Activated T-cell treated with anti-CD3 and anti-CD28 coated beads, Interleukin-2, amount 50 U/mL, for 72 hours (primary cell): ENCODE results near the gene PTGDR2. TPM values are rescaled to one million over a fixed set of nuclear protein-coding genes. Genes with fewer than 3 reads are reported as not detected.

Experiments used
- ATAC-seq, 2 donors: fragments of 150-1000 bp; cut with Tn5 transposase; replicated peaks in 1 of 2; 2 replicates each; pipeline ENCODE4 v1.10.0; 2021; ENCODE audit warnings: moderate library complexity in 2 of 2, mild to moderate bottlenecking in 1 of 2
- DNase-seq, 2 donors: peaks; one replicate each; pipeline ENCODE4 v3.0.0; 2021 to 2022; ENCODE audit warnings: mixed read lengths in 1 of 2
- H3K27ac Mint-ChIP-seq: one replicate; pipeline ENCODE4 v1.8.0; 2022; ENCODE audit warnings: mild to moderate bottlenecking, moderate library complexity, mixed read lengths
- H3K27me3 Mint-ChIP-seq: one replicate; pipeline ENCODE4 v1.8.0; 2022; ENCODE audit warnings: low read depth, mixed read lengths
- H3K36me3 Mint-ChIP-seq, 2 donors: one replicate each; pipeline ENCODE4 v1.8.0; 2022; ENCODE audit warnings: mixed read lengths in 2 of 2, mild to moderate bottlenecking in 1 of 2; ENCODE audit not compliant: insufficient read depth in 2 of 2
- H3K4me1 Mint-ChIP-seq: one replicate; pipeline ENCODE4 v1.8.0; 2022; ENCODE audit warnings: low read depth, mixed read lengths
- H3K4me3 Mint-ChIP-seq, 2 donors: one replicate each; pipeline ENCODE4 v1.8.0; 2022; ENCODE audit warnings: mild to moderate bottlenecking in 2 of 2, mixed read lengths in 2 of 2, moderate library complexity in 2 of 2
- H3K9me3 Mint-ChIP-seq, 2 donors: one replicate each; pipeline ENCODE4 v1.8.0; 2022; ENCODE audit warnings: mixed read lengths in 2 of 2
- total RNA-seq, 2 donors: library from RNA; stranded (reverse); gene quantifications; one replicate each; pipeline ENCODE4 v1.2.3, GENCODE V29; 2022

The PTGDR2 gene
- under 1 TPM; 0.16 to 0.17 TPM for total RNA-seq

GRCh38 chr11:60855726-60856633, at the start of gene PTGDR2:
Gene PTGDR2, minus strand, starts transcription at chr11:60855950. Its CDS starts 2,228 bp downstream, at chr11:60853722.
- H3K27me3 Mint-ChIP-seq = no peaks in the 10 kb centered on the region
- no peak for ATAC-seq
- no peak within 1 kb of the TSS for H3K27ac Mint-ChIP-seq
- no peaks in the 10 kb centered on the region for H3K9me3 Mint-ChIP-seq
- DNase-seq = no peak
- H3K4me1 Mint-ChIP-seq = peaks cover 19% of the 10 kb centered on the region
- H3K4me3 Mint-ChIP-seq = no peak within 1 kb of the TSS
- H3K36me3 Mint-ChIP-seq = peaks cover 0 to 1% of the 10 kb centered on the region in 2 donors

- peaks cover 46% of the 10 kb centered on the region for H3K4me1 Mint-ChIP-seq
- no peak for ATAC-seq
- peak overlapping the region; percentile 92 to 95 for H3K4me3 Mint-ChIP-seq
- H3K27me3 Mint-ChIP-seq = no peaks in the 10 kb centered on the region
- peaks cover 7% of the 10 kb centered on the region in 2 donors for H3K36me3 Mint-ChIP-seq
- peak overlapping the region; percentile 93 for H3K27ac Mint-ChIP-seq
- H3K9me3 Mint-ChIP-seq = peaks cover 2 to 9% of the 10 kb centered on the region in 2 donors
- DNase-seq = no peak
Measured at GRCh38 chr11:60905047-60905446, 49.3 kb upstream of the PTGDR2 start.

DNA sequence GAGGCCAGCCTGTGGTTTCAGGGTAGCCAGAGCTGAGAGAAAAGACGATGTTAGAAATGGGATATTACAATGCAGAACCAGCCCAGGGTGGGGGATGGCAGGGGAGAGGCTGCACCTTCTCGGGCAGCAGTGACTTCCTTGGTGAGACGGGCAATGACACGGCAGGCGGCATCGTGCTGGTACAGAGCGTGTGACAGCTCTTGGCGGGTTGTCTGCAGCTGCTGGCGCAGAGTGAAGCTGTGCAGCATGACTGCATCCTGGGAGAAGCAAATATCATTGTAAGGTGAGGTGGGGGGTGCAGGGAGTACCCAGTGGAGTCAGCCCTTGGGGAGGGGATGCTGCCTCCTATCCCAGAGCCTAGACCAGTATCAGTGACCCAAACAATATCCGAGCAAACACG, 46.9 kb upstream of the PTGDR2 start:
- H3K4me3 Mint-ChIP-seq = no peak overlapping the region
- H3K4me1 Mint-ChIP-seq = peaks cover 38% of the 10 kb centered on the region
- ATAC-seq = no peak
- no peak for DNase-seq
- no peaks in the 10 kb centered on the region for H3K9me3 Mint-ChIP-seq
- no peak overlapping the region for H3K27ac Mint-ChIP-seq
- H3K27me3 Mint-ChIP-seq = no peaks in the 10 kb centered on the region
- peaks cover 8 to 10% of the 10 kb centered on the region in 2 donors for H3K36me3 Mint-ChIP-seq

- no peak for ATAC-seq
- no peaks in the 10 kb centered on the region for H3K27me3 Mint-ChIP-seq
- H3K27ac Mint-ChIP-seq = no peak overlapping the region
- no peaks in the 10 kb centered on the region for H3K9me3 Mint-ChIP-seq
- H3K36me3 Mint-ChIP-seq = peaks cover 10 to 19% of the 10 kb centered on the region in 2 donors
- DNase-seq = no peak
- peaks cover 30% of the 10 kb centered on the region for H3K4me1 Mint-ChIP-seq
- no peak overlapping the region for H3K4me3 Mint-ChIP-seq
Measured at GRCh38 chr11:60900673-60901404, 45.1 kb upstream of the PTGDR2 start.

- Mint-ChIP-seq H3K4me3 (no peak overlapping the region), H3K27me3 (no peaks in the 10 kb centered on the region), H3K9me3 (no peaks in the 10 kb centered on the region), H3K4me1 (peaks cover 22% of the 10 kb centered on the region), H3K36me3 (peaks cover 12 to 26% of the 10 kb centered on the region in 2 donors), H3K27ac (no peak overlapping the region)
- no peak for DNase-seq
- ATAC-seq = no peak
Measured at GRCh38 chr11:60899977-60900376, 44.2 kb upstream of the PTGDR2 start.

- Mint-ChIP-seq H3K4me1 (peaks cover 20% of the 10 kb centered on the region), H3K36me3 (peaks cover 14 to 29% of the 10 kb centered on the region in 2 donors), H3K27me3 (no peaks in the 10 kb centered on the region), H3K9me3 (no peaks in the 10 kb centered on the region), H3K27ac (peak overlapping the region; percentile 32), H3K4me3 (no peak overlapping the region)
- ATAC-seq (peak; percentile 56 to 64), DNase-seq (peak in 1 of 2 donors; percentile 31)
Measured at GRCh38 chr11:60899046-60899936, 43.5 kb upstream of the PTGDR2 start.

DNA sequence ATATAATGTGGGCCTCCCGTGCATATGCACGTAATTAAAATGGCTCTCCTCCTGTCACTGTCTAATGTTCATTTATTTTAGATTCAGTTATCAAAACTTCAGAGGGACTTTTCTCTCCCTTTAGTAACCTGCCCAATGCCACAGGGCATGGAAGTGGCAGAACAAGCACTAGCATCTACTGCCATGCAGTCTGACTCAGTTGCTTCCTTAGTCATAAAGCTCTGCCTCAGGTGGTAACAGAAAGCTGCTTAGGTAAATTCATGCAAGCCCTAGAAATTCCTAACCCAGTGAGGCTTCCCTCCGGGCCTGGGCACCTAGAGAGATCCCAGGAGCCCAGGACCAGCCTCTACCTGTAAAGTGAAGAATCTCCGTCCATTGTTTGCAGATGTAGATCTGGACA, 41.7 kb upstream of the PTGDR2 start:
- Mint-ChIP-seq H3K4me1 (peaks cover 9% of the 10 kb centered on the region), H3K27ac (peak overlapping the region; percentile 22), H3K4me3 (no peak overlapping the region), H3K27me3 (no peaks in the 10 kb centered on the region), H3K36me3 (peaks cover 16 to 34% of the 10 kb centered on the region in 2 donors), H3K9me3 (no peaks in the 10 kb centered on the region)
- DNase-seq (no peak), ATAC-seq (no peak)

GRCh38 chr11:60895687-60896086, 39.9 kb upstream of the PTGDR2 start:
- H3K36me3 Mint-ChIP-seq = peaks cover 21 to 36% of the 10 kb centered on the region in 2 donors
- ATAC-seq (no peak), DNase-seq (no peak)
- no peaks in the 10 kb centered on the region for H3K9me3 Mint-ChIP-seq
- H3K27ac Mint-ChIP-seq = no peak overlapping the region
- H3K27me3 Mint-ChIP-seq = no peaks in the 10 kb centered on the region
- peaks cover 9% of the 10 kb centered on the region for H3K4me1 Mint-ChIP-seq
- no peak overlapping the region for H3K4me3 Mint-ChIP-seq

DNA sequence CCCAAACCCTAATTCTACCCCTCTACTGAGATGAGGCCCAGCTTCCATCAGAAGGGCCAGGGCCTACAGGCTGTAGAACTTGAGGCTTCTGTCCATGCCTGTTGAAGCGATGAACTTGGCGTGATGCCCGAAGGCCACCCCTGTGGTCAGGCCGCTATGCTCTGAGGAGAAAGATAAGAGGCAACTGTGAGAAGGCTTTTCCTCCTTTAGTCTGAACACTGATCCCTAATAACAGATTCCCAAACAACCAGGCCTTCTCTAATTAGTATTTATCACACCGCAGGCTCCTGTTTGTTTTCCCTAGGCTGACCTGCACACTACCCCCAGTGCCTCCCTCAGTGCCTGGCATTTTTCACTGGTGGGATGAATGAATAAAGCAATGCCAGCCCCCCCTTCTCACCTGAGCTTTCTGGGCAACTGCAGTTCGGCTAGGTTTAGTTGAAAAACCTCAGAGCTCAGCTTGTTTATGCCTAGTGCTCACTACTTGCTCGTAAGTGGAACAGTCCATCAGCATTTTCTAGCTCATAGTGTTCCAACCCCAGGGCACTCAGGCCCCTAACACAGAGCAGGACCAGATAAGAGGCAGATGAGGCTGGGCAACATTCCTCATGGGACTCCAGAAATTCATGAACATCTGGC, 35.5 kb upstream of the PTGDR2 start:
- Mint-ChIP-seq H3K27ac (no peak overlapping the region), H3K27me3 (no peaks in the 10 kb centered on the region), H3K36me3 (peaks cover 12 to 25% of the 10 kb centered on the region in 2 donors), H3K4me1 (peaks cover 5% of the 10 kb centered on the region), H3K4me3 (no peak overlapping the region), H3K9me3 (no peaks in the 10 kb centered on the region)
- DNase-seq = no peak
- no peak for ATAC-seq

DNA sequence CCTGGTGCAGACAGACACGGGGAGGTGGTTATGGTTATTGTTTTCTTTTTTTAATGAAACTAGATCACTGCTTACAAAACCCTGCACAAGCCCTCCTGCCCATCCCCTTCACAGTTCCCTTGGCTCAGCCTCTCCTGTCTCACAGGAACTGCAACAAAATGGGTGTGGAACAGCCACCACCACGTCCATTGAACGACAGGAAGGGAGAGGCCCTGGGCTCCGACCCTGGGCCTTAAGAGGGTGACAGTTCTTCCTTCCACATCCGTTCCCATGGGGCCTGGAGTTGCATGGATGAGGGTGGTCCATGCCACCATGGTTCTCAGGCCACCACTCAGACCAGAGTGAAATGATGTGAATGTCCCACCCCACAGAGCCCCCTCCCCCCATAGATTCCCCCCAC, 34.9 kb upstream of the PTGDR2 start:
- peaks cover 11 to 23% of the 10 kb centered on the region in 2 donors for H3K36me3 Mint-ChIP-seq
- H3K9me3 Mint-ChIP-seq = no peaks in the 10 kb centered on the region
- H3K27me3 Mint-ChIP-seq = no peaks in the 10 kb centered on the region
- DNase-seq (no peak), ATAC-seq (no peak)
- no peak overlapping the region for H3K27ac Mint-ChIP-seq
- no peak overlapping the region for H3K4me3 Mint-ChIP-seq
- H3K4me1 Mint-ChIP-seq = peaks cover 5% of the 10 kb centered on the region

DNA sequence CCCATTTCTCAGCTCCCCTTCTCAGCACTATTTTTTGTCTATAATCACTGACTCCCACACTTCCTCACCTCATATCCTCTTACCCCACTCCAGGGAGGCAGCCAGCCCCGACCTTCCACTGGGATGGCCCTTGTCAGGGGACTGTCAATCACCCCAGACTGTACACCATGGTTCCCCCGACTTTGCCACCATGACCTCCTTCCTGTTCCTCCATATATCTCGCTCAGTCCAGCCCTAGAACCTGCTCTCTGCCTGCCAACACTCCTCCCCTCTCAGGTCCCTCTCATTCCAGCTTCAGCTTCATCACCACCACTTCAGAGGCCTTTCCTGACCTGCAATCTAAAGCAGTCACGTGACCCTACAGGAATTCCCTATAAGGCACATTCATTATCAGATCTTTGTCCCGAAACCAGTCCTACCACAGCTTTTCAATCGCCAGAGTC, 34.1 kb upstream of the PTGDR2 start:
- Mint-ChIP-seq H3K27me3 (no peaks in the 10 kb centered on the region), H3K27ac (no peak overlapping the region), H3K9me3 (no peaks in the 10 kb centered on the region), H3K4me3 (no peak overlapping the region), H3K36me3 (peaks cover 9 to 17% of the 10 kb centered on the region in 2 donors), H3K4me1 (peaks cover 5% of the 10 kb centered on the region)
- DNase-seq = no peak
- ATAC-seq = no peak

DNA sequence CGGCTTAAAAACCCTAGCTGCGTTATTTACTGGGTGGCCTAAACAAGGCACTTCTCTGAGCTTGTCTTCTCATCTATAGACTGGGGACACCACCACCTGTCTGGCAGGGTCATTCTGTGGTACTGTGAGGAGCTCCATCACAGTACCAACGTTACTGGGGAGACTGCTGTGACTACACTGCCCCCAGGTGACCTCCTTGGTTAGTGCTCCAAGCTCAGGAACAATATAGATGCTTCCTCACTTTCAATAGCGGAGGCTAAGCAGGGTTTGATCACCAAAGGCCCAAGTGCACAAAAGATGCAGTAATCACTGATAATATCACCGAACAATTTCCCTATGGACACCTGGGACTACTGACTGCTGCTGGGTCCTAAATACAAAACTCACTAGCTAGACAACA, 31.8 kb upstream of the PTGDR2 start:
- no peaks in the 10 kb centered on the region for H3K9me3 Mint-ChIP-seq
- H3K4me3 Mint-ChIP-seq = no peak overlapping the region
- H3K4me1 Mint-ChIP-seq = no peaks in the 10 kb centered on the region
- no peak overlapping the region for H3K27ac Mint-ChIP-seq
- DNase-seq = peak; percentile 39 to 42
- H3K27me3 Mint-ChIP-seq = no peaks in the 10 kb centered on the region
- ATAC-seq = peak; percentile 86 to 88
- peaks cover 5 to 15% of the 10 kb centered on the region in 2 donors for H3K36me3 Mint-ChIP-seq
